ENCODE data around the gene ARMC2.
"Not testable (repeated sequence)": the region's sequence is repeated elsewhere in the genome, so short reads cannot be mapped to it uniquely, and the experiment has no call there.

The ARMC2 gene

GRCh38 chr6:108806665-108807064 is 41.6 kb upstream of the ARMC2 start:
- Histone ChIP-seq H3K36me3 (ENCODE audit: control insufficient read depth, insufficient read depth, low read length, severe bottlenecking) (no peaks in the 10 kb centered on the region), H3K9ac (ENCODE audit: low read length) (no peak overlapping the region), H3K27me3 (replicated peaks; ENCODE audit: control insufficient read depth, insufficient read depth, low read length) (no peaks in the 10 kb centered on the region), H3K9me3 (ENCODE audit: control insufficient read depth, low read length) (no peaks in the 10 kb centered on the region), H3K4me3 (ENCODE audit: low read length) (no peak overlapping the region), H3K4me1 (ENCODE audit: control insufficient read depth, insufficient read depth, low read length) (no peaks in the 10 kb centered on the region)
- no peak for DNase-seq (ENCODE audit: low read depth)

GRCh38 chr6:108807928-108808327 is 40.3 kb upstream of the ARMC2 start:
- Histone ChIP-seq H3K9ac (ENCODE audit: low read length) (no peak overlapping the region), H3K4me1 (ENCODE audit: control insufficient read depth, insufficient read depth, low read length) (no peaks in the 10 kb centered on the region), H3K36me3 (ENCODE audit: control insufficient read depth, insufficient read depth, low read length, severe bottlenecking) (no peaks in the 10 kb centered on the region), H3K27me3 (replicated peaks; ENCODE audit: control insufficient read depth, insufficient read depth, low read length) (no peaks in the 10 kb centered on the region), H3K4me3 (ENCODE audit: low read length) (no peak overlapping the region), H3K9me3 (ENCODE audit: control insufficient read depth, low read length) (no peaks in the 10 kb centered on the region)
- DNase-seq (ENCODE audit: low read depth), result no peak

- H3K27me3 ChIP-seq (replicated peaks; ENCODE audit: control insufficient read depth, insufficient read depth, low read length), result no peaks in the 10 kb centered on the region
- H3K4me1 ChIP-seq (ENCODE audit: control insufficient read depth, insufficient read depth, low read length), result no peaks in the 10 kb centered on the region
- DNase-seq (ENCODE audit: low read depth), result no peak
- H3K9me3 ChIP-seq (ENCODE audit: control insufficient read depth, low read length), result no peaks in the 10 kb centered on the region
- no peak overlapping the region for H3K9ac ChIP-seq (ENCODE audit: low read length)
- H3K4me3 ChIP-seq (ENCODE audit: low read length), result no peak overlapping the region
- H3K36me3 ChIP-seq (ENCODE audit: control insufficient read depth, insufficient read depth, low read length, severe bottlenecking), result no peaks in the 10 kb centered on the region
These were observed 39.0 kb upstream of the ARMC2 start for GRCh38 chr6:108809211-108809610.

GRCh38 chr6:108810057-108810643 is 38.1 kb upstream of the ARMC2 start:
- no peaks in the 10 kb centered on the region for H3K4me1 ChIP-seq (ENCODE audit: control insufficient read depth, insufficient read depth, low read length)
- no peak for DNase-seq (ENCODE audit: low read depth)
- no peak overlapping the region for H3K9ac ChIP-seq (ENCODE audit: low read length)
- H3K27me3 ChIP-seq (replicated peaks; ENCODE audit: control insufficient read depth, insufficient read depth, low read length), result no peaks in the 10 kb centered on the region
- no peaks in the 10 kb centered on the region for H3K36me3 ChIP-seq (ENCODE audit: control insufficient read depth, insufficient read depth, low read length, severe bottlenecking)
- no peak overlapping the region for H3K4me3 ChIP-seq (ENCODE audit: low read length)
- H3K9me3 ChIP-seq (ENCODE audit: control insufficient read depth, low read length), result no peaks in the 10 kb centered on the region

- H3K36me3 ChIP-seq (ENCODE audit: control insufficient read depth, insufficient read depth, low read length, severe bottlenecking), result no peaks in the 10 kb centered on the region
- H3K9ac ChIP-seq (ENCODE audit: low read length), result no peak overlapping the region
- no peak for DNase-seq (ENCODE audit: low read depth)
- no peaks in the 10 kb centered on the region for H3K4me1 ChIP-seq (ENCODE audit: control insufficient read depth, insufficient read depth, low read length)
- no peak overlapping the region for H3K4me3 ChIP-seq (ENCODE audit: low read length)
- H3K27me3 ChIP-seq (replicated peaks; ENCODE audit: control insufficient read depth, insufficient read depth, low read length), result no peaks in the 10 kb centered on the region
- no peaks in the 10 kb centered on the region for H3K9me3 ChIP-seq (ENCODE audit: control insufficient read depth, low read length)
These were observed 36.7 kb upstream of the ARMC2 start for GRCh38 chr6:108811490-108811889.

GRCh38 chr6:108813218-108813617 is 35.0 kb upstream of the ARMC2 start:
- H3K9ac ChIP-seq (ENCODE audit: low read length); DNase-seq (ENCODE audit: low read depth); H3K4me1 ChIP-seq (ENCODE audit: control insufficient read depth, insufficient read depth, low read length); H3K27me3 ChIP-seq (replicated peaks; ENCODE audit: control insufficient read depth, insufficient read depth, low read length); H3K36me3 ChIP-seq (ENCODE audit: control insufficient read depth, insufficient read depth, low read length, severe bottlenecking); H3K9me3 ChIP-seq (ENCODE audit: control insufficient read depth, low read length); H3K4me3 ChIP-seq (ENCODE audit: low read length): not testable (repeated sequence)

GRCh38 chr6:108817276-108817675 is 30.9 kb upstream of the ARMC2 start:
- not testable (repeated sequence) for H3K27me3 ChIP-seq (replicated peaks; ENCODE audit: control insufficient read depth, insufficient read depth, low read length); H3K9me3 ChIP-seq (ENCODE audit: control insufficient read depth, low read length); H3K9ac ChIP-seq (ENCODE audit: low read length); H3K4me3 ChIP-seq (ENCODE audit: low read length); H3K36me3 ChIP-seq (ENCODE audit: control insufficient read depth, insufficient read depth, low read length, severe bottlenecking); DNase-seq (ENCODE audit: low read depth); H3K4me1 ChIP-seq (ENCODE audit: control insufficient read depth, insufficient read depth, low read length)

- no peak for DNase-seq (ENCODE audit: low read depth)
- Histone ChIP-seq H3K27me3 (replicated peaks; ENCODE audit: control insufficient read depth, insufficient read depth, low read length) (no peaks in the 10 kb centered on the region), H3K4me3 (ENCODE audit: low read length) (no peak overlapping the region)
These were observed 28.2 kb upstream of the ARMC2 start for GRCh38 chr6:108820006-108820405.

GRCh38 chr6:108822401-108822800 is 25.8 kb upstream of the ARMC2 start:
- no peaks in the 10 kb centered on the region for H3K4me1 ChIP-seq (ENCODE audit: control insufficient read depth, insufficient read depth, low read length)
- no peak overlapping the region for H3K9ac ChIP-seq (ENCODE audit: low read length)
- no peak for DNase-seq (ENCODE audit: low read depth)
- H3K4me3 ChIP-seq (ENCODE audit: low read length), result no peak overlapping the region
- H3K27me3 ChIP-seq (replicated peaks; ENCODE audit: control insufficient read depth, insufficient read depth, low read length), result no peaks in the 10 kb centered on the region
- peaks cover 8% of the 10 kb centered on the region for H3K9me3 ChIP-seq (ENCODE audit: control insufficient read depth, low read length)
- no peaks in the 10 kb centered on the region for H3K36me3 ChIP-seq (ENCODE audit: control insufficient read depth, insufficient read depth, low read length, severe bottlenecking)

More at GRCh38 chr6:108820006-108820405, 28.2 kb upstream of the ARMC2 start:
- peaks cover 6% of the 10 kb centered on the region for H3K9me3 ChIP-seq (ENCODE audit: control insufficient read depth, low read length)
- no peaks in the 10 kb centered on the region for H3K4me1 ChIP-seq (ENCODE audit: control insufficient read depth, insufficient read depth, low read length)
- H3K36me3 ChIP-seq (ENCODE audit: control insufficient read depth, insufficient read depth, low read length, severe bottlenecking), result no peaks in the 10 kb centered on the region
- no peak overlapping the region for H3K9ac ChIP-seq (ENCODE audit: low read length)

- Histone ChIP-seq H3K4me3 (ENCODE audit: low read length) (no peak overlapping the region), H3K27me3 (replicated peaks; ENCODE audit: control insufficient read depth, insufficient read depth, low read length) (no peaks in the 10 kb centered on the region), H3K9ac (ENCODE audit: low read length) (no peak overlapping the region), H3K9me3 (ENCODE audit: control insufficient read depth, low read length) (peaks cover 6% of the 10 kb centered on the region), H3K36me3 (ENCODE audit: control insufficient read depth, insufficient read depth, low read length, severe bottlenecking) (no peaks in the 10 kb centered on the region), H3K4me1 (ENCODE audit: control insufficient read depth, insufficient read depth, low read length) (peaks cover 2% of the 10 kb centered on the region)
- DNase-seq (ENCODE audit: low read depth), result no peak
These were observed 22.9 kb upstream of the ARMC2 start for GRCh38 chr6:108825326-108825725.

GRCh38 chr6:108831104-108831503 is 17.1 kb upstream of the ARMC2 start:
- Histone ChIP-seq H3K9me3 (ENCODE audit: control insufficient read depth, low read length) (no peaks in the 10 kb centered on the region), H3K4me1 (ENCODE audit: control insufficient read depth, insufficient read depth, low read length) (peaks cover 21% of the 10 kb centered on the region), H3K27me3 (replicated peaks; ENCODE audit: control insufficient read depth, insufficient read depth, low read length) (no peaks in the 10 kb centered on the region), H3K9ac (ENCODE audit: low read length) (peak overlapping the region; percentile 26), H3K36me3 (ENCODE audit: control insufficient read depth, insufficient read depth, low read length, severe bottlenecking) (no peaks in the 10 kb centered on the region), H3K4me3 (ENCODE audit: low read length) (peak overlapping the region; percentile 5)
- DNase-seq (ENCODE audit: low read depth), result peak; percentile 89

GRCh38 chr6:108832738-108833137 is 15.5 kb upstream of the ARMC2 start:
- Histone ChIP-seq H3K4me3 (ENCODE audit: low read length) (no peak overlapping the region), H3K36me3 (ENCODE audit: control insufficient read depth, insufficient read depth, low read length, severe bottlenecking) (no peaks in the 10 kb centered on the region), H3K9ac (ENCODE audit: low read length) (no peak overlapping the region), H3K9me3 (ENCODE audit: control insufficient read depth, low read length) (no peaks in the 10 kb centered on the region), H3K4me1 (ENCODE audit: control insufficient read depth, insufficient read depth, low read length) (peaks cover 21% of the 10 kb centered on the region), H3K27me3 (replicated peaks; ENCODE audit: control insufficient read depth, insufficient read depth, low read length) (no peaks in the 10 kb centered on the region)
- DNase-seq (ENCODE audit: low read depth), result no peak

Measured in adipocyte (in vitro differentiated cells).